HG03039 (cell line): Measurements from ENCODE around the gene PSMB5.

Experiments used
- ATAC-seq: cut with Tn5 transposase; IDR thresholded peaks from one replicate; pipeline ENCODE4 v1.9.1; 2021; ENCODE audit warnings: mild to moderate bottlenecking, moderate library complexity; ENCODE audit not compliant: unreplicated experiment

The PSMB5 gene

DNA sequence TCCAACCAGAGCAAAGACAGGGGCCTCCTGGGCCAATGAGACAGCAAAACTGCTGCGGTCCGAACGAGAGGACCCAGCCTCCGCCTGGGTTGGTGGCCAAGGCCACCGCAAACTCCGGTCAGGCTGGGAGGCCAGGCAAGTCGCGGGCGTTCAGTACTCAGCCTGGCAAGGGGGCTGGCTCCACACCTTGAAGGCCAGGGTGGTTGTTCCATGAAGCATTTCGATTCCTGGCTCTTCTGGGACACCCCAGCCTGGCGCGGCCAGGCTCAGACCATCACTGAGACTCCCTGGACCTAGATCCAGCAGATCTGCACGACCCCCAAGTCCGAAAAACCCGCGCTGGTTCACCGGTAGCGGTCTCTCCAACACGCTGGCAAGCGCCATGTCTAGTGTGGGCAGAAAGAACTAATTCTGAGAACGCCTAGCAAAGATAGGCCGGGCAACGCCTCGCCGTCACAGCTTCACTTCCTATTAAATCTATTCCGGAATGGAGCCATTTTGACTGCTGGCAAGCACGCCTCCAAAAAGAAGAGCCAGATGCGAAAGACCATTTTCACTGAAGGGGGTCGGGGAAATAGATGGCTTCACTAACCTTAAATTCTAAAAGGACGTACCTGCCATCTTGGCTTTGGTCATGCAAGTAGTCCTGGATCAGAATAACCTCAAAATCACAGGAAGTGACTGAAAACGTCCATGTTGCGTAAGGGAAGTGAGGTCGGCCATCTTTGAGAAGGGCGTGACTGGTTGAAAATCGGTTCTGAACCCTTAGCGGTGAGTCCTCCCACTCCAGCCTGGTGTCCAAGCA lies at the start of gene PSMB5:
TSS of gene PSMB5 (minus strand) at position 403 of the 805 bp plus-strand sequence. CDS start at position 384, 19 bp downstream.
- peak; percentile 85 for ATAC-seq

DNA sequence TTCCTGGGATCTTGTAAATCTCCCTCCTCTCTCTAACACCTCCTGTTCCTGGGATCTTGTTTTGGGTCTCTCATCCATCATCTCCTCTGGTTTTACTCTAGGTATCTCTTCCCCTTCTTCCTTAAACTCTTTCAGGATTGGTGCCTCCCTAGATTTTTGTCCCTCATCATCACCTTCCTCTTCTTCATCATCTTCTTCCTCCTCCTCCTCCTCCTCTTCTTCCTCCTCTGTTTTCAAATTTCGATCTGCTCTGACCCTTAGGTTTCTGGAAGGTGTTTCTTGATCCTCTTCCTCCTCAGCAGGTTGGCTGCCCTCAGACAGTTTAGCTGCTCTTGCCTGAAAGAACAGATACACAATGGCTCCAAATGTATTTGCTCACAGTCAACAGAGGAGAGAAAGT lies 45.8 kb upstream of the PSMB5 start:
- ATAC-seq, result no peak

GRCh38 chr14:23079716-23080115 lies 45.0 kb upstream of the PSMB5 start:
- ATAC-seq, result no peak

DNA sequence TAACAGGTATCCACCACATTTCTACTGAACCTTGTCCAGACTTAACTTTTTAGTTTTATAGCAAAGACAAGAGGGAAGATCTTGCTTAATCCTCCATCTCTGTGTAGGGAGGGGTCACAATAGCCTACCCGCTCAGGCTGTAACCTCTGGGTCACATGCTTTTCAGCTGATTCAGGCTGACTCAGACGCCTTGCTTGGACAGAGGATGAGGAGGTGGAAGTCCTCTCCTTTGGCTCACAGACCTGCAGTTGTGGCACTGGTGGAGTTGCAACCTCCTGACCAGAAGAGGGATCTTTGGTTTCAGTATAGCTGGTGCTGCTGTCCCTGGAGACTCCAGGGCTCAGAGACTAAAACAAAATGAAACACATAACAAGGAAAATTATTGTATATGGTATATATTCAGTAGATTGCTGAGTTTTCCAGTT lies 44.0 kb upstream of the PSMB5 start:
- ATAC-seq, result no peak

DNA sequence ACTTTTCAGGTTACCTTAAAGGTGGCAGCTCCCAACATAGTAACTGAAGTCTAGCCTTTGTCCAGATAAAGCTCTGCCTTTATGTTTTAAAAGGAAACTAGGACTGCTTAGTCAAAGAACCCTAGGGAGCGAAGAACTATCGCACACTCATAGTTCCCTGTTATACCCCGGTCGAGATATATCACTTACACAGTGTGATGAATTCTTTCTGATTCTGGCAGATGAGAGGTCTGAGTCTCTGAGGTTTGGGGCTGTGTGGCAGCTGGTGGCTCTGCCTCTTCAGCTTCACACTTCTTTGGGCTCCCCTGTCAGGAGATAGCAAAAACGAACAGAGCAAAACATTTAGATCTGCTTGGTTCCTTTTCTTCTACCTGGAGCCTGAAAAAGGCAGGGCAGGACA lies 43.3 kb upstream of the PSMB5 start:
- ATAC-seq, result no peak

GRCh38 chr14:23076785-23077408 lies 42.2 kb upstream of the PSMB5 start:
- no peak for ATAC-seq

DNA sequence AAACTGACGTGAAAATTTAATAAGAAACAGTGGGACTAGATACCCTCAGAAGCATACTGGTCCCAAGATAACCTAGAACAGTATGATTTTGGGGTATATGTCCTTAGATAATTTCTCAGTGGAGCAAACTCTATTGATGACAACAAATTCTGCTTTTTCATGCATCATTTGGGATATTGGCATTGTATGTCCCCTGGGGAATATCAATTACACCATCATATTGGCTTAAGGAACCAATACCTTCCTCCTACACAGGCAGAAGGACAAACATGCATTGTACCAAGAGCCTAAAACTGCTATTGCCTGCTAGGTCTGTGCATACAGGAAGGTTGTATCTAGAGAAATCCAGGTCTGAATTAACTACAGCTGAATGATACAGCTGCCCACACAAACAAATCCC lies 40.2 kb upstream of the PSMB5 start:
- no peak for ATAC-seq

- ATAC-seq, result no peak
Observed at GRCh38 chr14:23071921-23072539, 37.3 kb upstream of the PSMB5 start.

GRCh38 chr14:23071244-23071920 lies 36.7 kb upstream of the PSMB5 start:
- ATAC-seq, result peak; percentile 88

DNA sequence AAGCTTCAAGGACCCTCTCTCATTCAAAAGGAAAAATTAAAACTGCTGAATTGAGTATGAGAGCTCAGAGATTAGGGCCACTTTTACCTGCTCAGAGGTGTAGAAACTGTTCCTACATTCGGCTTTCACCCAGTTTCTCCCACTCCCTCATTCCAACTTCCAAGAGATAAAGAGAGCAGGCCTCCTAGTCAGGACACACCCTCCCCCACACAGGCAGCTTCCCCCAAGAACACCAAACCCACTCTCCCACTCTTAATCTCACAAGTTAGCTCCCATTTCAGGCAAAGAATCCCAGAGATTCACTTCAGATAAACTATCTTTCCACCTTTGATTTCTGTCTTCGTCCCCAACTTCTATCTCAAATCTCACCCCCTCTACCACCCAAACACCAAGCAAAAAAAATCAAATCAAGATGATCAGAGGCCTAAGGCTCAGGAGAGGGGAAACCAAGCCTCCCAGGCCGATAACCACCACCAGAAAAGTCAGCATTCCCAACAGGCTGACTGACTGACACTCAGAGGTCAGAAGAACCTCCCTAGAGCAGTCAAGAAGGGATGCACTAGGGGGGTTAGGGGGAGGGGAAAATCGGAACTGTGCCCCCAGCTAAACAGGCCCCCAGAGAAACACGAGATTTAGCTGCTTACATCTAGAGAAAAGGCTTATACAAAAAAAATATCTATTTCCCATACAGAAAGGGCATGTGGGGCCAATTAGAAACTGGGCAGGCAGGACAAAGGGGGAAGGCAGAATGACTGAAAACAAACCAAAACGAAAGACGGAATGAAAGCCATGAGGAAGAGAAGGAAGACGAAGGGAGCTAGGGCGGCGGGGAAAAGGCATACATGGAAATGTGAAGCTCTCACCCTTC lies 35.8 kb upstream of the PSMB5 start:
- no peak for ATAC-seq

DNA sequence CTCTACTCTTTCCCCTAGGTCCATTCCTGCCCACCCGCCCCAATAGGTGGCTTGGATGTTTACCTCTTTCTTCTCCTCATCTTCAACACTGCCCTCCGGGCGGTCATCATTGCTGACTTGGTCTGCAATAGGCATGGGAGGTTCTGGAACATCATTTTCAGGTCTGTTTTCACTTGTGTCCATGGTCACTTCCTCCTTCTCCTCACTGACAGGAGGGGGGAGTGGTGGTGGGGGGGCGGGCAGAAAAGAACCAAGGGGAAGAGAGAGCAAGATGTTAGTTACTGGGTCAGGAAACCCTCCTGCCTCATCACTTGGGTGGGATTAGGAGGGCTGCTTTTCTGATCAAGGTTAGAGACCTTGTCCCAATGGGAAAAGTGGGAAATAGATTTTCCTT lies 34.7 kb upstream of the PSMB5 start:
- ATAC-seq, result no peak

GRCh38 chr14:23068789-23069412 lies 34.2 kb upstream of the PSMB5 start:
- ATAC-seq, result peak; percentile 67

DNA sequence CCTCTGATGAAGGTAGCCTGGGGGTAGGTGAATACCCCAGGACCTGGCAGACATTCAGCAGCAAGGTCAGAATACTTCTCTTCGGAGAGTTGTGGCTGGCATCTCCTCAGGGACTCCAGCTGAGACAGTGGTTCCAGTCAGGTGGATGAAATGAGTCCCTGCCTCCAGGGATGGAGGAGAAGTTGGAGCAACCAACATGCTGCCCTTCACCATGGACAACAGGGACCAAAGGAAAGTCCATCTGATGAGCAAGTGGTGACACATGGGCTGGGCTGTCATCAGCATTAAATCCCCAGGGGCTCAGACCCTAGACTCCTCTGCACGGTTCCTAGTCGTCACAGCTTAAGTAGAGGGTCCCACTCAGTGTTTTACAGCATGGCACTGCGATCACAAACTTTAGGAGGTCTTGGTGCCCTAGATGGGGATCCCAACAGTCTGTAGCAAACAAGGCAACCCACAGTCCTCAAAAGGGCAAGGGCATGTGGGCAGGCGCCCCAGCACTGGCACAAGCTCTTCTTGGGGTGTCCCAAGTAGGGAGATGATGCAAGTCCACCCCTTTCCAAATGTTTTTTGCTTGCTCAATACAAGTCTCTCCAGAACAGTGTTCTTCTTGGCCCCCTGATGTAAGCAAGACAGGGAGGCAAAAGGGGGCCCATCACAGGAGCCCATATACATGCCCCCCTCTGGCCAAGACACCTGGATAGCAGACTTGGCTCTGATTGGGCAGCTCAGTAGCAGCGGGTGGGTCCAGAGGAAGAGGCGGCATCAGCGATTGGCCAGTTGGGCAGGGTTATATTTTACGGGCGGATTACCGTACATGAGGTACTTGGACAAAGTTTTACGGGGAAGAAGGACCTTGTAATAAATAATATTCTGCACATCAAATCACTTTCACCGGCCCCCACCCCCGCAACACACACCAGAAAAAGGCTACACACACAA lies 33.4 kb upstream of the PSMB5 start:
- no peak for ATAC-seq

DNA sequence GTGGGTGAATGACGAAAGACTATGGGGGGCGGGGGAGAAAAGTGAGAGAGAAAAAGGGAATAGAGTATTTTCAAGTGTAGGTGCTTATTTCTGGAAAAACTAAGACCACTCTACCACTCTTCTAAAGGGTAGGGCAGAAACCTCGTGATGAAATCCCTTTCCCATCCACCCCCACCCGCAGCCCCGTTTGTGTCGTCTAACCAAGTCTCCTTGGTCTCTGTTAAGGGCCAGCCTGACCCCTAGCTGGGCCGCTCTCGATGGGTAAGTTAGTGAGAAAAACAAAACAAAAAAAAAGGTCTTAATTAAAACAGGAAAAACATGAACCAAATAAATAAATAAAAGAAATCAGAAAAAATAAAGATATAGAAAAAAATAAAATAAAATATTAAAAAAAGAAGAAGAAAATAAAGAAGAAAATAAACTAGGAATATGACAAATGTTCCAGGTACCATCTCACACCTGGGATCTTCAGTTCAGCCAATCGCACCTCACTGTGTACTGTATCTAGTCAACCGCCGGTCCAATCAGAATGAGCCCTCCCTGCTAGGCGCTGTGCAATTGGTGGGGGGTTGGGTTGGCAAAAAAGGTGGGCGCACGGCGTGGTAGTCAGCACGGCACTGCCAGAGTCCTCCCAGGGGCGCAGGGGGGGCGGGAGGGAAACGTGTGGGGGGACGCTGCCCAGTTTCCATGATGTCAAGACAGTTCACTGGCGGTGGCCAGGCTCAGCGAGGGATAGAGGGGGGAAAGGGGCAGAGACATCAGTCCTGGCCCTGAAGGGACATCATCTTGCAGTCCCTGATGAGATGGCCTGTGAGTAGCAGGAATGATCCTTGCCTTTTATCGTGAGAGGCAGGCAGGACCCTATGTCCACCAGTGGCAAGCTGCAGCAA lies 32.4 kb upstream of the PSMB5 start:
- ATAC-seq, result no peak

- no peak for ATAC-seq
Observed at GRCh38 chr14:23066368-23066767, 31.7 kb upstream of the PSMB5 start.

DNA sequence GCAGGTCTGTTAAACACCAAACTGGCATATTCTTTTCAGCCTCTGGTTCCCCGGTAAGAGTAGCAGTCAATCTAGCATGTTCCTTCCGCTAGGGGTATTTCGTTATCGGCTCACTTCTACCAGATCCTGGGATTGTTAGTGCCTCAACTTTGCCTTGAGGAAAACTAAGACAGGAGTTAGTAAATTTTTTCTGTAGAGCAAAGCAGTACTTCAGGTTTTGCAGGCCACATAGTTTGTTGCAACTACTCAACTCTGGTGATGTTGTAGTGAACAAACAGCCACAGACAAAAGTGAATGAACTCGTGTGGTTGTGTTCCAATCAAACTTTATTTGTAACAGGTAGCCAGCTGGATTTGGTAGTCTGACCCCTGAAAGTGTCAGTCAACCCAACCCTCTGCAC lies 28.9 kb upstream of the PSMB5 start:
- no peak for ATAC-seq

DNA sequence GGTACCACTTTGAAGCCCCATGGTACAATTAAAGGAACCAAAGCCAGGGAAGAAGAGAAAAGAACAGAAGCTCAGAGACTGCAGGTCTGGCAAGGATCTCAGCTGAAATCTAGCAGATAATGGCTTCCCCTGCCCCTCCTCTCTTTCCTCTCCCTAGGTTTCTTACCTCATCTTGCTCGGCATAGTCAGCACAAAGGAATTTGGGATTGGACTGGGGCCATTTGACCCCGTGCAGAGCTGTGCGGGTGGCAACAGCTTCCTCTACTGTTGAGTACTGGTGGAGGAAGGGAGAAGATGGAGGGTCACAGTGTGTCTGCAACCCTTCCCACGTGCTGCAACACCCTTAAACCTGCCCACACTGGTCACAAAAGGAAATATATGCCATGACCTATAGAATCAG lies 27.3 kb upstream of the PSMB5 start:
- no peak for ATAC-seq
